Natural killer cell (primary cell): ENCODE measurements around the gene JMY. TPM values are rescaled to one million over a fixed set of nuclear protein-coding genes. Genes with fewer than 3 reads are reported as not detected.

Experiments
- ATAC-seq, 3 donors: fragments of 150-1000 bp in 2 of 3; fragments of 200-7000 bp in 1 of 3; cut with Tn5 transposase; 1 replicate in 1 of 3; 2 replicates in 2 of 3; pipeline ENCODE4 v1.10.0; 2021; ENCODE audit warnings: mild to moderate bottlenecking in 2 of 3, moderate library complexity in 2 of 3
- DNase-seq, 2 donors: peaks; one replicate each; pipeline versions ENCODE4 v3.0.0 to v3.0.0-alpha.2; 2013 to 2021; ENCODE audit warnings: mixed read lengths in 1 of 2
- H3K27ac ChIP-seq: one replicate; pipeline ENCODE4 v1.5.1; 2013; ENCODE audit warnings: mild to moderate bottlenecking, low read length
- H3K27me3 ChIP-seq: one replicate; pipeline ENCODE4 v1.6.1; 2013; ENCODE audit warnings: low read length; ENCODE audit not compliant: control insufficient read depth, insufficient read depth
- H3K36me3 ChIP-seq: one replicate; pipeline ENCODE4 v1.6.1; 2013; ENCODE audit warnings: low read length; ENCODE audit not compliant: control insufficient read depth, insufficient read depth
- H3K4me1 ChIP-seq: one replicate; pipeline ENCODE4 v1.6.1; 2013; ENCODE audit warnings: low read length; ENCODE audit not compliant: control insufficient read depth, insufficient read depth
- H3K4me3 ChIP-seq: one replicate; pipeline ENCODE4 v1.5.1; 2013; ENCODE audit warnings: low read length
- H3K9me3 ChIP-seq: one replicate; pipeline ENCODE4 v1.6.1; 2013; ENCODE audit warnings: low read length; ENCODE audit not compliant: control insufficient read depth, insufficient read depth
- H3K27ac Mint-ChIP-seq, 2 donors: one replicate each; pipeline ENCODE4 v1.8.0; 2022; ENCODE audit warnings: mild to moderate bottlenecking in 2 of 2, mixed read lengths in 2 of 2, moderate library complexity in 1 of 2
- H3K27me3 Mint-ChIP-seq, 2 donors: one replicate each; pipeline ENCODE4 v1.8.0; 2022; ENCODE audit warnings: low read depth in 2 of 2, mixed read lengths in 2 of 2
- H3K36me3 Mint-ChIP-seq: one replicate; pipeline ENCODE4 v1.8.0; 2022; ENCODE audit warnings: mixed read lengths
- H3K4me1 Mint-ChIP-seq, 2 donors: one replicate each; pipeline ENCODE4 v1.8.0; 2022; ENCODE audit warnings: mixed read lengths in 2 of 2
- H3K4me3 Mint-ChIP-seq: one replicate; pipeline ENCODE4 v1.8.0; 2022; ENCODE audit warnings: mild to moderate bottlenecking, moderate library complexity, mixed read lengths
- H3K9me3 Mint-ChIP-seq, 2 donors: one replicate each; pipeline ENCODE4 v1.8.0; 2022; ENCODE audit warnings: mixed read lengths in 2 of 2
- WGBS: methylation state at CpG from one replicate; pipeline ENCODE4 v1.1.7; 2013; ENCODE audit warnings: missing lambda C conversion rate; ENCODE audit not compliant: insufficient coverage; 5-methylcytosine and 5-hydroxymethylcytosine counted together
- intact Hi-C: fragments of 100-400 bp; cut with micrococcal nuclease; formaldehyde crosslinking; loops from one replicate; pipeline ENCODE4 v1.14.2; 2022
- total RNA-seq, 4 donors: library from RNA; stranded (reverse); fragments of 120-200 nt in 1 of 4; gene quantifications; one replicate each; pipeline versions ENCODE4 v1.2.3 to v1.2.4, GENCODE V29; 2013 to 2022
- TF ChIP-seq, protein P1 (sequence below): fragments of 200-600 bp; IDR thresholded peaks from one replicate; pipeline ENCODE4 v1.8.0; 2022; ENCODE audit warnings: antibody characterized with exemption

Gene JMY
- total RNA-seq, 3 donors from 2014 or later (not counting 1 experiment from before 2014, with no cell fraction given), result 27.6 to 30.4 (median 28.7) TPM

DNA sequence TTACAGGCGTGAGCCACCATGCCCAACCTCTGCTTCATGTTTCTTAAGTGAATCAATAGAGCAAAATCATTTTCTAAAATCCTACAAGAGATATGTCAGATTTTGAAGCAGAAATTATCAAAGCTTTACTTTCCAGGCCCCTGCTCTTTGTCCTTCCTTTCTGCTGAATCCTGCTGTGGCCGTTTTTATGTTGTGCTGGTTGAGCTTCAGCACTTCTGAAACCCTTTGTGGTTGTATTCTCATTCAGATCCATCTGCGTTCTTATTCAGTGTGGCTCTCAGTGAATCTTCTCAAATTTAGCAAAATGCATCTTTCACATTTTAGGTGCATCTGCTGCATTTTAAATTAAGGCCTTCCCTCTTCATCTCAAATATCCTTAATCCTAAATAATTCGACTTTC lies 26.0 kb downstream of the JMY start:
- Histone ChIP-seq H3K4me1 (peaks cover 12% of the 10 kb centered on the region), H3K27me3 (no peaks in the 10 kb centered on the region), H3K4me3 (no peak overlapping the region), H3K9me3 (no peaks in the 10 kb centered on the region), H3K27ac (no peak overlapping the region), H3K36me3 (no peaks in the 10 kb centered on the region)
- TF ChIP-seq, protein P1, sequence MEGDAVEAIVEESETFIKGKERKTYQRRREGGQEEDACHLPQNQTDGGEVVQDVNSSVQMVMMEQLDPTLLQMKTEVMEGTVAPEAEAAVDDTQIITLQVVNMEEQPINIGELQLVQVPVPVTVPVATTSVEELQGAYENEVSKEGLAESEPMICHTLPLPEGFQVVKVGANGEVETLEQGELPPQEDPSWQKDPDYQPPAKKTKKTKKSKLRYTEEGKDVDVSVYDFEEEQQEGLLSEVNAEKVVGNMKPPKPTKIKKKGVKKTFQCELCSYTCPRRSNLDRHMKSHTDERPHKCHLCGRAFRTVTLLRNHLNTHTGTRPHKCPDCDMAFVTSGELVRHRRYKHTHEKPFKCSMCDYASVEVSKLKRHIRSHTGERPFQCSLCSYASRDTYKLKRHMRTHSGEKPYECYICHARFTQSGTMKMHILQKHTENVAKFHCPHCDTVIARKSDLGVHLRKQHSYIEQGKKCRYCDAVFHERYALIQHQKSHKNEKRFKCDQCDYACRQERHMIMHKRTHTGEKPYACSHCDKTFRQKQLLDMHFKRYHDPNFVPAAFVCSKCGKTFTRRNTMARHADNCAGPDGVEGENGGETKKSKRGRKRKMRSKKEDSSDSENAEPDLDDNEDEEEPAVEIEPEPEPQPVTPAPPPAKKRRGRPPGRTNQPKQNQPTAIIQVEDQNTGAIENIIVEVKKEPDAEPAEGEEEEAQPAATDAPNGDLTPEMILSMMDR, result no peak
- Mint-ChIP-seq H3K36me3 (no peaks in the 10 kb centered on the region), H3K4me3 (no peak overlapping the region), H3K9me3 (no peaks in the 10 kb centered on the region), H3K4me1 (peaks cover 26 to 31% of the 10 kb centered on the region in 2 donors), H3K27ac (no peak overlapping the region), H3K27me3 (no peaks in the 10 kb centered on the region)
- no peak for DNase-seq
- WGBS, result 82% methylated on average over 4 of the region's 4 CpGs
- ATAC-seq, result no peak
- intact Hi-C loops, result no loop called here

- H3K9me3 ChIP-seq, result no peaks in the 10 kb centered on the region
- H3K27me3 ChIP-seq, result no peaks in the 10 kb centered on the region
- TF ChIP-seq, protein P1, result no peak
- ATAC-seq, result peak in 2 of 3 donors; percentile 27 to 52
- Mint-ChIP-seq H3K4me1 (peaks cover 26 to 31% of the 10 kb centered on the region in 2 donors), H3K27ac (peak overlapping the region in 1 of 2 donors; percentile 18), H3K36me3 (no peaks in the 10 kb centered on the region), H3K9me3 (no peaks in the 10 kb centered on the region), H3K27me3 (no peaks in the 10 kb centered on the region), H3K4me3 (no peak overlapping the region)
- WGBS, result 36% methylated on average over 7 of the region's 7 CpGs
- H3K4me3 ChIP-seq, result no peak overlapping the region
- peak in 1 of 2 donors; percentile 15 for DNase-seq
- intact Hi-C loops, result no loop called here
- no peak overlapping the region for H3K27ac ChIP-seq
- peaks cover 12% of the 10 kb centered on the region for H3K4me1 ChIP-seq
- no peaks in the 10 kb centered on the region for H3K36me3 ChIP-seq
Measured at GRCh38 chr5:79263290-79263689, 27.4 kb downstream of the JMY start.

- H3K4me3 Mint-ChIP-seq, result no peak overlapping the region
- H3K27ac Mint-ChIP-seq, result no peak overlapping the region
- no peak for DNase-seq
- Histone ChIP-seq H3K4me1 (no peaks in the 10 kb centered on the region), H3K27me3 (no peaks in the 10 kb centered on the region), H3K9me3 (no peaks in the 10 kb centered on the region), H3K4me3 (no peak overlapping the region), H3K27ac (no peak overlapping the region), H3K36me3 (no peaks in the 10 kb centered on the region)
- H3K36me3 Mint-ChIP-seq, result no peaks in the 10 kb centered on the region
- TF ChIP-seq, protein P1, result no peak
- intact Hi-C loops, result no loop called here
- ATAC-seq, result no peak
- peaks cover 37 to 41% of the 10 kb centered on the region in 2 donors for H3K4me1 Mint-ChIP-seq
- H3K27me3 Mint-ChIP-seq, result no peaks in the 10 kb centered on the region
- no peaks in the 10 kb centered on the region for H3K9me3 Mint-ChIP-seq
Measured at GRCh38 chr5:79267180-79267579, 31.2 kb downstream of the JMY start.

DNA sequence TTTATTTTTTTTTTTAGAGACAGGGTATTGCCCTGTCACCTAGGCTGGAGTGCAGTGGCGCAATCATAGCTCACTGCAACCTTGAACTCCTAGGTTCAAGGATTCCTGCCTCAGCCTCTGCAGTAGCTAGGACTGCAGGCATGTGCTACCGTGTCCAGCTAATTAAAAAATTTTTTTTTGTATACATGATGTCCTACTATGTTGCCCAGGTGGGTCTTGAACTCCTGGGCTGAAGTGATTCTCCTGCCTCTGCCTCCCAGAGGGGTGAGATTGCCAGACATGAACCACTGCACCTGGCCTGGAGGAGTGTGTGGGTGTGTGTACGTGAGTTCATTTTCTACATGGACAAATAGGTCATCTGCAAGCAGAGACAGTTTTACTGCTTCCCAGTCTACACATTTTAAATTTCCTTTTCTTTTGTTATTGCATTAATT lies 33.8 kb downstream of the JMY start:
- DNase-seq (no peak), ATAC-seq (peak in 1 of 3 donors; percentile 23)
- no peaks in the 10 kb centered on the region for H3K9me3 Mint-ChIP-seq
- H3K27ac Mint-ChIP-seq, result no peak overlapping the region
- no peaks in the 10 kb centered on the region for H3K36me3 Mint-ChIP-seq
- no peaks in the 10 kb centered on the region for H3K9me3 ChIP-seq
- H3K4me3 ChIP-seq, result no peak overlapping the region
- TF ChIP-seq, protein P1, result no peak
- H3K27me3 Mint-ChIP-seq, result no peaks in the 10 kb centered on the region
- intact Hi-C loops, result no loop called here
- H3K4me1 ChIP-seq, result no peaks in the 10 kb centered on the region
- no peak overlapping the region for H3K27ac ChIP-seq
- 100% methylated on average over 1 of the region's 3 CpGs for WGBS
- H3K27me3 ChIP-seq, result no peaks in the 10 kb centered on the region
- H3K4me1 Mint-ChIP-seq, result peaks cover 40 to 44% of the 10 kb centered on the region in 2 donors
- no peak overlapping the region for H3K4me3 Mint-ChIP-seq
- H3K36me3 ChIP-seq, result no peaks in the 10 kb centered on the region
